GM21717 (cell line): Measurements from ENCODE around the gene TNFRSF8.
A peak's percentile ranks its signal among the peaks of the same experiment; 100 is the strongest.

Experiments used
- ATAC-seq: cut with Tn5 transposase; IDR thresholded peaks from one replicate; pipeline ENCODE4 v1.9.1; 2021; ENCODE audit warnings: mild to moderate bottlenecking, moderate library complexity; ENCODE audit not compliant: unreplicated experiment

TNFRSF8 gene

DNA sequence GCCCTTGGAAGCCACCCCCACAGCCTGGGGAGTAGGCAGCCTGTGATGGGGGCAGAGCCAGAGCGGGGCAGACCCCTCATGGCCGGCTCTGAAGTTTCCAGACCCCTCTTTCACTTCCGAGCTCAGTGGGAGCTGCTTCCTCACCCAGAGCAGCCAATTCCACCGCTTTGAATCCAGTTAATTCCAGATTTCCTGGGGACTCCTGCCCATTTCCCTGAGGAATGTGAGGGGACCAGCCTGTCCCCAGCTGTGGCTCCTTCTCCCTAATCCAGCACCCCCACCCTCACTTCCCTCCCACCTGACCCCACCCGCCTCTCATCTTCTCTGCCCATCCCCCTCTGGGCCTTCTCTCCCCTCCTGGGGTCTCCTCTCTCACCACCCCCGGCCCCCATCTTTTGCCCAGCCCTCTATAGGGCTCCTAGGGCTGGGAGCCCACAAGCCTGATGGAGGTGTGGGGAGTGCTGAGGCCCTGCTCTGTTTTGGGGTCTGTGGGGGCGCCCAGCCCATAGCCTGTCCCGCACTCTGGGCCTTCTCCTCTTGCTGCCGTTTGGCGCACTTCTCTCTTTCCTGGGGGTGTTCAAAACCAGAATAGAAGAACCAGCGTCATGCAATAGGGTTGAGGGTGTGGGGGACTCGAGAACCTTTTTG, 77.5 kb downstream of the TNFRSF8 start:
- no peak for ATAC-seq

- no peak for ATAC-seq
Measured at GRCh38 chr1:12141163-12141850, 78.2 kb downstream of the TNFRSF8 start.

DNA sequence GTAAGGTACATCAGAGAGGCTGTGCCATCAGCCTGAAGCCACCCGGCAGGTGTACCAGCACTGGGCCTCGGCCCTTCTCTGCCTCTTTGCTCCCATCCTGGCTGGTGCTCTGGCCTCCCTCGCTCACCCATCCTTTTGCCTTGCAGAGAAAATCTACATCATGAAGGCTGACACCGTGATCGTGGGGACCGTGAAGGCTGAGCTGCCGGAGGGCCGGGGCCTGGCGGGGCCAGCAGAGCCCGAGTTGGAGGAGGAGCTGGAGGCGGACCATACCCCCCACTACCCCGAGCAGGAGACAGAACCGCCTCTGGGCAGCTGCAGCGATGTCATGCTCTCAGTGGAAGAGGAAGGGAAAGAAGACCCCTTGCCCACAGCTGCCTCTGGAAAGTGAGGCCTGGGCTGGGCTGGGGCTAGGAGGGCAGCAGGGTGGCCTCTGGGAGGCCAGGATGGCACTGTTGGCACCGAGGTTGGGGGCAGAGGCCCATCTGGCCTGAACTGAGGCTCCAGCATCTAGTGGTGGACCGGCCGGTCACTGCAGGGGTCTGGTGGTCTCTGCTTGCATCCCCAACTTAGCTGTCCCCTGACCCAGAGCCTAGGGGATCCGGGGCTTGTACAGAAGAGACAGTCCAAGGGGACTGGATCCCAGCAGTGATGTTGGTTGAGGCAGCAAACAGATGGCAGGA, 79.2 kb downstream of the TNFRSF8 start:
- ATAC-seq: no peak

DNA sequence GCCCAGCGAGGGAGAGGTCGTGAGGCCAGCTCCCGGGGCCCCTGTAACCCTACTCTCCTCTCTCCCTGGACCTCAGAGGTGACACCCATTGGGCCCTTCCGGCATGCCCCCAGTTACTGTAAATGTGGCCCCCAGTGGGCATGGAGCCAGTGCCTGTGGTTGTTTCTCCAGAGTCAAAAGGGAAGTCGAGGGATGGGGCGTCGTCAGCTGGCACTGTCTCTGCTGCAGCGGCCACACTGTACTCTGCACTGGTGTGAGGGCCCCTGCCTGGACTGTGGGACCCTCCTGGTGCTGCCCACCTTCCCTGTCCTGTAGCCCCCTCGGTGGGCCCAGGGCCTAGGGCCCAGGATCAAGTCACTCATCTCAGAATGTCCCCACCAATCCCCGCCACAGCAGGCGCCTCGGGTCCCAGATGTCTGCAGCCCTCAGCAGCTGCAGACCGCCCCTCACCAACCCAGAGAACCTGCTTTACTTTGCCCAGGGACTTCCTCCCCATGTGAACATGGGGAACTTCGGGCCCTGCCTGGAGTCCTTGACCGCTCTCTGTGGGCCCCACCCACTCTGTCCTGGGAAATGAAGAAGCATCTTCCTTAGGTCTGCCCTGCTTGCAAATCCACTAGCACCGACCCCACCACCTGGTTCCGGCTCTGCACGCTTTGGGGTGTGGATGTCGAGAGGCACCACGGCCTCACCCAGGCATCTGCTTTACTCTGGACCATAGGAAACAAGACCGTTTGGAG, 80.0 kb downstream of the TNFRSF8 start:
- ATAC-seq: no peak

- no peak for ATAC-seq
Measured at GRCh38 chr1:12143631-12144155, 80.6 kb downstream of the TNFRSF8 start.

DNA sequence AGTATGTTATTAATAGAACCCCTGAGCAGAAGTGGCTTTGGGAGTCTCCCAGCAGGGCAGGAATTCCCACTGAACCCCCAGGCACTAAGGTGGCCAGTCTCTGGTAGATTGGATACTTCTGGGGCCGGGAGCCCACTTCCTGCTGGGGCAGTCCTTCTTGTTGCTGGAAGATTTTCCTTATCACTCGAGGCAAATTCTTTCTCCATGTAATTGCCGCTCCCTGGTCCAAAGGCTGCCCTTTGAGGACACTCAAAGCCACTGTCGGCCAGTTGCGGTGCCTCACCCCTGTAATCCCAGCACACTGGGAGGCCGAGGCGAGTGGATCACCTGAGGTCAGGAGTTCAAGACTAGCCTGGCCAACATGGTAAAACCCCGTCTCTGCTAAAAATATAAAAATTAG, 81.1 kb downstream of the TNFRSF8 start:
- no peak for ATAC-seq

DNA sequence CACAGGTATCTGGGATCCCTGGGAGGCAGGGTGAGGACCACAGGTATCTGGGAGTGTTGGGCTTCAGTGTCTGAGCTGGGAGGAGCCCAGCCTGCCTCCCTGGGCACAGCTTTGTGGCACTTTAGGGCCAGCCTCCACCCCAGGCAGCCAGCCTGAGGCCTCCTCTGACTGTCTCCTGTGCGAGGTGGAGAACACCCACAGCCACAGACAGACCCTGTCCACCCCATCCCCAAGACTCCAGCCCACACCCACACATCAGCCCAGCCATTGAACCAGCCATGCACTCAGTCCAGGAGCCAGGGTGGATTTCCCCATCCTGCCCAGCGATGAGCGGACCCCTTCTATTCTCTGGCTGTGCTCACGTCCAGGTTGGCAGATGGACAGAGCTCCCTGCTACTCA, 81.9 kb downstream of the TNFRSF8 start:
- ATAC-seq: no peak

DNA sequence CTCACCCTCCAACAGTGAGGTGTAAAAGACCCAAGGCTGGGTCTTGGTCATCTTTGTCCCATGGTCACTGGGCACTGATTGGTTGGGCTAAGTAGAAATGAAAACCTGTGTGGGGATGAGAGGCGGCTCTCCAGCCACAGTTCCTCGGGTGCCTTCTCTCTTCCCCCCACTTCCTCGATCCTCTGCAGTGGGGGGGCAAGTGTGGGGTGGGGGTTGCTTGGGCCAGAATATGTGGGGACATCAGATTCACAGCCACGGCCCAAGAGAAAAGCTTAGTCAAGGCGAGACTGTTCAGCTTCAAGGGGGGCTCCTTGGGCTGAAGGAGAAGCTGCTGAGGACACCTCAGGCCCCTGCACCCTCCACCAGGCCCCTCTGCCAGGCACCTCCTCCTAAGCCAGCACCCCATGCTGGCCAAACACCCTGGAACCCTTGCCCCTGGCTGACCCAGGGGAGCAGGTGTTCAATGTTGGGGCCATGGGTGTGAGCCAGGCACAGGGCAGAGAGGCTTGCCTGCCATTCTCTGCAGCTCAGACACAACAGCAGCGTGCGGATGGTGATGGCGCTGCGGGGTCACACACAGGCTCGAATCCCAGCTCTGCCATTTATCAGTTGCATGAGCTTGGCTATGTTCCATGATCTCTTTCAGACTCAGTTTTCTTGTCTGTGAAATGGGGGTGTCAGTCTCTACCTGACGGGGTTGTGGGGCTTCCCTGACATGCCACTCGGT, 82.7 kb downstream of the TNFRSF8 start:
- no peak for ATAC-seq

- no peak for ATAC-seq
Measured at GRCh38 chr1:12146343-12147112, 83.4 kb downstream of the TNFRSF8 start.

- no peak for ATAC-seq
Measured at GRCh38 chr1:12147201-12147701, 84.1 kb downstream of the TNFRSF8 start.

- ATAC-seq: no peak
Measured at GRCh38 chr1:12148160-12148957, 85.3 kb downstream of the TNFRSF8 start.

DNA sequence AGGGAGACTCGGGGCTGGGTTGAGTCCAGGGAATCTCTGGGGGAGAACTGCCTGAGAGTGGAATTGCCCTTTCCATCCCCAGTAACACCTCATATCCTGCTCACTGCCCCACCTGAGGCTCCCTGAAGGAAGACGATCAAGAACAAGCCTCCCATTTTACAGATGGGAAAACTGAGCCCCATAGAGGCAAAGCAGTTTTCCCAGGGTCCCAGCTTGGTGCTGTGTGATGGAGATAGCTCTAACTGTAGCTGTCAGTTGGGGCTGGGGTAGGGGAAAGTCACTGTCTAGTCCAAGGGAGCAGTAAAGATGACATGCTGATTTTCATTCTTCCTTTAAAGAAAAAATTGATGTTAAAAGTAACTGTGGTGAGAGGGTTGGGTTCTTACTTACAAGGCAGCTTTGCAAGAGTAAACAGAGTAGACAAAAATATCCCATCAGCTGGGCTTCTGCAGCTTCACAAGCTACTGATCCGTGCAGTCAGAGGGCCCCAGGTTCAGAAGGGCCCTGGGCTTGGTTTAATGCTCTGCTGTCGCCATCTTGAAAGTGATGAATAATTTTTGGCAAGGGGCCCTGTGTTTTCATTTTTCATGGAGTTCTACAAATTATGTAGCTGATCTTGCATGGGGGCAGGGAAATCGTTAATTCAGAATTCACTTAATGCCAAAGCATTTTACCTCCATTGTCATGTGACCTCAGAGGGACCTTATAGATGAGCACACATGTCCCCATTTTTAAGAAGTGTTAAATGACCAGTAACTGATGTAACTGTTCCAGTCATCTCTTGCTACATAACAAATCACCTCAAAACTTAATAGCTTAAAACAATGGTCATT, 86.1 kb downstream of the TNFRSF8 start:
- ATAC-seq: no peak

- no peak for ATAC-seq
Measured at GRCh38 chr1:12149791-12150175, 86.7 kb downstream of the TNFRSF8 start.

DNA sequence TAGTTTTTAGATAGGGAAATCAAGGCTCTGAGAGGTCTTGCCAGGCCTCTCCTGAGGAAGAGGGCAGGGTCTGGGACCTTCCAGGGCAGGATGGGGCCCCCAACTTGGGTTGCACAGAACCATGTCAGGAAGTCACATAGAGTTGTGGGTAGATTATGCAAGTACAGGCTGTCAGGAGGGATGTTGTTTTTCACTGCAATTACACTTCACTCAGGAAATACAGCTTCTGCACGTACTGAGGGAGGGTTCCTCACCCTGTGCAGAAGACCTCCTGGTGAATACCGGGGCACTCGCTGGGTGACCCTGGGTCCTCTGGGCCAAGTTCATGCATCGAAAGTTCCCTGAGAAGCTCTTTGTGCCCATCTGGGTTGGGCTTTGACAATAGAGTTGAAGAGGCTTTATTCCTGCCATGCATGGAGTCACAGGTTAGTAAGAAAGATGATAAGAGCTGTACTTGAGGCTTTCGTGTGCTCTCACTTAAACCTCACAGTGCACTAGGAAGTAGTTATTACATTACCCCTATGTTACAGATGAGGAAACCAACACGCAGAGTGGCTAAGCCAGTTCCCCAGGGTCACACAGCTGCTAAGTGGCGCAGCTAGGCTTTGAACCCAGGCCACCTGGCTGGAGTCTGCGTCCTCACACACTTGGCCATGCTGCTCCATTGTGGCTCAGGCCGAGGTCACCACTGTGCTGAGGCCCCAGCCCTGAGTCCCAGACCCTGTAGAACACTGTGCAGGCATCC, 87.5 kb downstream of the TNFRSF8 start:
- no peak for ATAC-seq

- ATAC-seq: no peak
Measured at GRCh38 chr1:12151465-12151864, 88.4 kb downstream of the TNFRSF8 start.

DNA sequence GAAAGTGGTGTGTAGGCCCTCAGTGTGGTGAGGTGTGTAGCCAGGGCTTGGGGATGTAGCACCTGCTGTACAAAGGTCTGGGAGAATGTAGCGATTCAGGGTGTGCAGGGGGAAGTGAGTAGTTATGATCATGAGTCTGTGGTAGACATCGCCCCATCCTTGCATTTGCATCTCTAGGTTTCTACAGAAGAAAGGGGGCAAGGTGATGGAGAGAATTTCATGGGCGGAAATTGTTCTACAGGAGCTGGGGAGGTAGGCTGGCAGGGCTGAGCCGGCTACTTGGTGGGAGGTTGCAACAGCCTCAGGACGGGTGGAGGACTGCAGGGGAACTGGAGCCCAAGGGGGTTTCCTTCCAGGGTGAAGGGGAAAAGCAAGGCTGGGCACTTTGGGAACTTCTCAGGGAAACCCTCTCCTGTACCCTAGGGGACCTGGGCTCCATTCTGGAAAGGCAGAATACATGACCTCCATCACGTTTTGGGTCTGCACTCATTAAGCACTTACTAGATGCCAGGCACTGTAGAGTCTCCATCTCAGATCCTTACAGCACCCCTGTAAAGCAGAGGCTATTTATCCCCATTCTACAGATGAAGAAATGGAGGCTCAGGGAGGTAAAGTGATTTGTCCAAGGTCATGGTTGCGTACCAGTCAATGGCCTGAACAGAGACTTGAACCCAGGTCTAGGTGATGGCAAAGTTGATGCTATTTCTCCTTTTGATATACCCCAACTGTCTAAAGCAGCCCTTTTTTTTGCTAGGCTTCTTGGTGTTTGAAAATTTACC, 89.2 kb downstream of the TNFRSF8 start:
- ATAC-seq: peak; percentile 60
